HCT116 (cell line): Measurements from ENCODE around the gene CMIP.

Experiments
- CTCF ChIP-seq, 3 experiments: fragments of 200-600 bp in 1 of 3; sonication (generic) in 1 of 3; IDR thresholded peaks in 2 of 3; conservative IDR thresholded peaks in 1 of 3; 2 replicates each; pipeline ENCODE4 v1.5.1; 2012 to 2017; ENCODE audit warnings: low read depth in 2 of 3, low read length in 2 of 3, antibody characterized with exemption in 1 of 3, borderline replicate concordance in 1 of 3, control low read depth in 1 of 3, mild to moderate bottlenecking in 1 of 3, mixed read lengths in 1 of 3, mixed run types in 1 of 3, moderate library complexity in 1 of 3; ENCODE audit not compliant: insufficient read depth in 1 of 3
- EGR1 ChIP-seq: IDR thresholded peaks from 2 replicates; pipeline ENCODE4 v1.6.1; 2012; ENCODE audit warnings: low read depth
- MAX ChIP-seq: IDR thresholded peaks from 2 replicates; pipeline ENCODE4 v1.6.1; 2012
- YY1 ChIP-seq: IDR thresholded peaks from 2 replicates; pipeline ENCODE4 v1.6.1; 2011; ENCODE audit warnings: low read length, low read depth, moderate library complexity, mild to moderate bottlenecking; ENCODE audit not compliant: insufficient replicate concordance; ENCODE audit errors: extremely low read depth

GRCh38 chr16:81746566-81746965 is 302.0 kb downstream of the CMIP start:
- TF ChIP-seq EGR1 (no peak), CTCF (IDR thresholded peaks at IDR 0.05 in 2 of 3, conservative IDR thresholded peaks at IDR 0.05 in 1 of 3; ENCODE audit: borderline replicate concordance in 1 of 3, insufficient read depth in 1 of 3, low read depth in 2 of 3, low read length in 2 of 3) (no peak), MAX (no peak), YY1 (no peak)
